NCI-H524 (cell line): ENCODE measurements around the gene CDH18.

Experiments used
- DNase-seq, 2 experiments: peaks; one replicate each; lab custom pipeline; 2025; lab: John Stamatoyannopoulos, UW

Gene CDH18

GRCh38 chr5:19605846-19606407, 382.1 kb downstream of the CDH18 start:
- DNase-seq = no peak

- peak; percentile 22 to 62 for DNase-seq
Observed at GRCh38 chr5:19584131-19584530, 403.9 kb downstream of the CDH18 start.

- no peak for DNase-seq
Observed at GRCh38 chr5:19577882-19578281, 410.1 kb downstream of the CDH18 start.

- no peak for DNase-seq
Observed at GRCh38 chr5:19568004-19568403, 420.0 kb downstream of the CDH18 start.

GRCh38 chr5:19565466-19565865, 422.5 kb downstream of the CDH18 start:
- no peak for DNase-seq

- DNase-seq = peak; percentile 84 to 92
Observed at GRCh38 chr5:19564036-19564435, 424.0 kb downstream of the CDH18 start.

GRCh38 chr5:19555876-19556275, 432.1 kb downstream of the CDH18 start:
- DNase-seq = no peak

- peak in 1 of 2 experiments; percentile 42 for DNase-seq
Observed at GRCh38 chr5:19555436-19555835, 432.6 kb downstream of the CDH18 start.

- no peak for DNase-seq
Observed at GRCh38 chr5:19554524-19554923, 433.5 kb downstream of the CDH18 start.

GRCh38 chr5:19547640-19548039, 440.4 kb downstream of the CDH18 start:
- DNase-seq = peak in 1 of 2 experiments; percentile 5

- DNase-seq = no peak
Observed at GRCh38 chr5:19546521-19546920, 441.5 kb downstream of the CDH18 start.

GRCh38 chr5:19538607-19539006, 449.4 kb downstream of the CDH18 start:
- no peak for DNase-seq

- no peak for DNase-seq
Observed at GRCh38 chr5:19536387-19536786, 451.6 kb downstream of the CDH18 start.

- DNase-seq = no peak
Observed at GRCh38 chr5:19534751-19535150, 453.2 kb downstream of the CDH18 start.

GRCh38 chr5:19532936-19533335, 455.1 kb downstream of the CDH18 start:
- no peak for DNase-seq

- no peak for DNase-seq
Observed at GRCh38 chr5:19531374-19531952, 456.5 kb downstream of the CDH18 start.

GRCh38 chr5:19519448-19519847, 468.6 kb downstream of the CDH18 start:
- no peak for DNase-seq

- DNase-seq = no peak
Observed at GRCh38 chr5:19498852-19499251, 489.1 kb downstream of the CDH18 start.

- peak in 1 of 2 experiments; percentile 51 for DNase-seq
Observed at GRCh38 chr5:19497229-19497815, 490.7 kb downstream of the CDH18 start.

- no peak for DNase-seq
Observed at GRCh38 chr5:19496056-19496455, 491.9 kb downstream of the CDH18 start.

- DNase-seq = no peak
Observed at GRCh38 chr5:19492861-19493260, 495.1 kb downstream of the CDH18 start.

GRCh38 chr5:19488786-19489185, 499.2 kb downstream of the CDH18 start:
- peak; percentile 91 to 97 for DNase-seq

GRCh38 chr5:19487480-19487879, 500.5 kb downstream of the CDH18 start:
- no peak for DNase-seq

- DNase-seq = no peak
Observed at GRCh38 chr5:19479562-19479961, 508.4 kb downstream of the CDH18 start.
